AG09319 (cell line): Measurements from ENCODE around the gene EMCN.

Experiments
- DNase-seq: peaks from one replicate; pipeline ENCODE4 v3.0.0-alpha.2; 2010; ENCODE audit warnings: low read depth; ENCODE audit errors: extremely low read depth
- TF ChIP-seq, protein P1 (sequence below): IDR thresholded peaks from 2 replicates; pipeline ENCODE4 v1.5.1; 2011; ENCODE audit warnings: low read depth, mild to moderate bottlenecking, inconsistent platforms, low read length, moderate library complexity

EMCN gene

DNA sequence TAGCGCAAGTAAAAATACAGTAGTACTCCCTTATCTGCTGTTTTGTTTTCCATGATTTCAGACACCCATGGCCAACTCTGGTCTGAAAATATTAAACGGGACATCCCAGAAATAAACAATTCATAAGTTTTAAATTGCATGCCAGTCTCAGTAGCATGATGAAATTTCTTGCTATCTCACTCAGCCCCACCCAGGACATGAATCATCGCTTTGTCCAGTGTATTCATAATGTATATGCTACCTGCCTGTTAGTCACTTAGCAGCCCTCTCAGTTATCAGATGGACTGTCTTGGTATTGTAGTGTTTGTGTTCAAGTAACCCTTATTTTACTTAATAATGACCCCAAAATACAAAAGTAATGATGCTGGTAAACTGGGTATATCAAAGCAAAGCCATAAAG is 169.3 kb downstream of the EMCN start:
- TF ChIP-seq, protein P1, sequence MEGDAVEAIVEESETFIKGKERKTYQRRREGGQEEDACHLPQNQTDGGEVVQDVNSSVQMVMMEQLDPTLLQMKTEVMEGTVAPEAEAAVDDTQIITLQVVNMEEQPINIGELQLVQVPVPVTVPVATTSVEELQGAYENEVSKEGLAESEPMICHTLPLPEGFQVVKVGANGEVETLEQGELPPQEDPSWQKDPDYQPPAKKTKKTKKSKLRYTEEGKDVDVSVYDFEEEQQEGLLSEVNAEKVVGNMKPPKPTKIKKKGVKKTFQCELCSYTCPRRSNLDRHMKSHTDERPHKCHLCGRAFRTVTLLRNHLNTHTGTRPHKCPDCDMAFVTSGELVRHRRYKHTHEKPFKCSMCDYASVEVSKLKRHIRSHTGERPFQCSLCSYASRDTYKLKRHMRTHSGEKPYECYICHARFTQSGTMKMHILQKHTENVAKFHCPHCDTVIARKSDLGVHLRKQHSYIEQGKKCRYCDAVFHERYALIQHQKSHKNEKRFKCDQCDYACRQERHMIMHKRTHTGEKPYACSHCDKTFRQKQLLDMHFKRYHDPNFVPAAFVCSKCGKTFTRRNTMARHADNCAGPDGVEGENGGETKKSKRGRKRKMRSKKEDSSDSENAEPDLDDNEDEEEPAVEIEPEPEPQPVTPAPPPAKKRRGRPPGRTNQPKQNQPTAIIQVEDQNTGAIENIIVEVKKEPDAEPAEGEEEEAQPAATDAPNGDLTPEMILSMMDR: no peak
- DNase-seq: peak; percentile 14

DNA sequence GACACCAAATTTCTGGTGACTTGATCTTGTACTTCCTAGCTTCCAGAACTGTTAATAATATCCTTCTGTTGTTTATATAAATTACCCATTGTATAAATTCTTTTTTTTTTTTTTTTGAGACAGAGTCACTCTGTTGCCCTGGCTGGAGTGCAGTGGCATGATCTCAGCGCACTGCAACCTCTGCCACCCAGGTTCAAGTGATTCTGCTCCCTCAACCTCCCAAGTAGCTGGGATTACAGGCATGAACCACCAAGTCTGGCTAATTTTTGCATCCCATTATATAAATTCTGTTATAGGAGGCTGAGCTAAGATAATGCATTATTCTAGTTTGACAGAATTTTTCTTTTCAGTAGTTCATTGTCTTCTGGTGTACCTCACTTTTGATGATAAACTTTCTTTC is 170.6 kb downstream of the EMCN start:
- no peak for DNase-seq
- TF ChIP-seq, protein P1: no peak

DNA sequence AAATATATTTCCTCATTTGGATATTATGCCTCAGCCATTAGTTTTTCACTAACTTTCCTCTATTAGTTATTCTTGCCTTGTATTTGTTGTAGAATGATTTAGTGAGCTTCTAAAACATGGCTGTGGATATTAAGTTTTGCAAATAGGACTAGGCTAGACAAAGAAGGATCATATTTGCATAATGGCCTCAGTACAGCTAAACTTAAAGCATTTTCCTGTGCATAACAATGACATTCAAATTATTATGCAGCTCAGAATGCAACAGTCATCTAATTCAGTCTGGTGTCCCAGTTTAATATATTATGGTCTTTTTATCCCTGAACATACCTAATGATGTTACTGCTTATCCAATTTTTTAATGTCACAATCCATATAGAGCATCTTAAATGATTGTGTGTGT is 172.2 kb downstream of the EMCN start:
- TF ChIP-seq, protein P1: no peak
- DNase-seq: no peak
